GM04504 (cell line): ENCODE data around the gene P4HTM.

Experiments
- DNase-seq: peaks from one replicate; pipeline ENCODE4 v3.0.0-alpha.2; 2012; ENCODE audit warnings: low read depth

The P4HTM gene

DNA sequence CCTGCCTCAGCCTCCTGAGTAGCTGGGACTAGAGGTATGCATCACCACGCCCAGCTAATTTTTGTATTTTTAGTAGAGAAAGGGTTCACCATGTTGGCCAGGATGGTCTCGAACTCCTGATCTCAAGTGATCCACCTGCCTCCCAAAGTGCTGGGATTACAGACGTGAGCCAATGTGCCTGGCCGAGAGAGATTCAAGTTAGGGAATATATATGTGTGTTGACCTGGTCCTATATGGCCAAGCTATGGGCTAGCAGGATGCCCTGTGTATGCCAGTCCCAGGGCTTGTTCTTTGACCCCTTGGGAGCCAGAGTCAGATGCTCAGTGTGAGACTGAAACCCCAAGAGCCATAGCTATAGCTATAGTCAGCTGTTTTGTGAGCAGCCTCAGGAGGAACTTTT lies 33.7 kb downstream of the P4HTM start:
- no peak for DNase-seq

DNA sequence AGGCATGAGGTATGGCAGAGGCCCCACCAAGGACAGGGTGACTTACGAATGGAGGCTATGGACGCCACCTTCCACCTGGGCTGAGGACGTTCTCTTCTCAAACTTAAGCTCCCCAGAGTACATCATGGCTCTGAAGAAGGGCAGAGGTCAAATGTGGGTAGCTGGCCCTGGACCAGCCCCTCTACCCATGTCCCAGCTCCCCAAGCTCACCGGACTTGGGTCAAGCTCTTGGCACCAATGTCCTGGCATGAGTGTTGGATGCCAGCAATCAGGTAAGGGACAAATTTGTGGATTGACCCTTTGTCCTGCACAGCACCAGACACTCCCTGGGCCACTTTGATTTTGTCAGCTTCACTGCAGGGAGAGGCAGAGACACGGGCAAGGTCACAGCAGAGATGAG lies 34.4 kb downstream of the P4HTM start:
- no peak for DNase-seq

DNA sequence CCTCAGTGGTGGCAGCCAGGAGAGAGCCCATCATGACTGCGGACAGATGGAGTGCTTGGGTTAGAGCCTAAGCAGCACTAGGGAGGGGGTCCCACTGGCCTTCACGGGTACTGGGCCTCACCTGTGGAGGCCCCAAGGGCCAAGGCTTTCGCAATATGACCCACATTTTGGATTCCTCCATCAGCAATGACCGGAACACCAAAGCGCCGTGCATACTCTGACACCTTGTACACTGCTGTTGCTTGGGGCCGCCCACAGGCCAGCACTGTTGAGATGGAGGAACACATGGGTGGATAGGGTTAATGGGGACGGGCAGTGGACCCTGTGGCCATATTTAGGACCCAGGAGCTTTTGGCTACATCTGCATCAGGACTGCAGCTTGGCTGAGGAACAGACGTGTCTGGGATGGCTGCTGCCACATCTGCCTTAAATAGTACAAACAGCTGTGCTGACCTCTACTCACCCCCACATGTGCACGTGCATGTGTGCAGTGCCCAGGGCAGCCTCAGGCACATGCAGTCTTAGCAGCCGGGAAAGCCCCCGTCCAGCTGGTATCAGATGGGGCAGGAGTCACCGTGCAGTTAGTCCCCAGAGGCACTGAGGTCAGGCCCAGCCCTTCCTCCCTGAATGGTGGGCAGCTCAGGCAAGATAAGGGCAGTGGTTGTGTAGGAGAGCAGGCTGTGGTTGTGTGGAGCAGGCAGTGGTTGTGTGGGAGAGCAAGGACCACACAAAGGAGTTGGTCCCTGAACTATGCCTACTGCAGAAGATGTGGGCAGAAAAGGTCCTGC lies 35.2 kb downstream of the P4HTM start:
- no peak for DNase-seq

DNA sequence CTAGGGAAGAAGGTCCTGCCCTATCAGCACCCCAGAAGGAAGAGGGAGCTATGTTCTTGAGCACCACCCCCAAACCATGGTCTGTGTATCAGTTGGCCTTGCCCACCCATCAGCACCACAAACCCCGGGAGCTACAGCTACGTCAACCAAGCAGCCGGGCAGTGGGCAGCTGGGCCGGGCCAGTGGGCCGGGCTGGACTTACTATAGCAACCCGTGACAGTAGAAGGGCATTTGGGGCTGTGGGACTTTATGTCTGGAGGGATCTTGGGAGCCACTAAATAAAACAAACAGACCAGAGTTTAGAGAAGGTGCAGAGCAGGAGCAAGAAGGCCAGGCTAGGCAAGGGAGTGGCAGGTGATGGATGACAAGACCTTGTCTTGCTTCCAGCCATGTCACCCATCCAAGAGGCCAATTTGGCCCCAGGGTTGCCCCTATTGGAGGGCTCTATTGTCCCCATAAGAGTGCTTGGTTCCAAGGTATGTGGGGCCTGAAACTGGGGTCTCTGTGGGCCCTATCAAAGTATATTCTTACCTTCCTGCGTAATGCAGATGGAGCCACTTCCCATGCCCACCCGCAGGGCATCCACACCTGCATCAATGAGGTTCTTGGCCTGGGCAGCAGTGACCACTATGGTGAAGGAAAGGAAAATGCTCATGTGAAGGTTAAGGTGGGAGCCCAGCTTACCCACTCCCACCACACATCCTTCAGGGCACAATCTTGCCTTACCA lies 35.9 kb downstream of the P4HTM start:
- no peak for DNase-seq

DNA sequence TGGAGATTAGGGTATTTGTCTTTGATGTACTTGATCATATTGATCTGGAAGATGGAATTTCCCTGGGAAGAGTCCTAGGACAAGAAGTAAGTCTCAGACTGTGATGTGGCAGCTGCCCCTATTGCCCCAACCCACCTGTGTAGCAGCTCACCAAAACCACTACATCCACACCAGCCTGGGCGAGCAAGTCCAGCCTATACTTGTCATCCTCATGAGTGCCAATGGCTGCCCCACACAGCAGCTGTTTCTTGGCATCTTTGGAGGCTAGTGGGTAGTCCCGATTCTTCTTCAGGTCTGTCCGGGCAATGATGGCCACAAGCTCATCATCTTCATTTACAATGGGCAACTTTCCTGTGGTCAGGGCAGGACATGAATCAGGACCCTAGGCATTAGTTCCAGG lies 36.5 kb downstream of the P4HTM start:
- no peak for DNase-seq

DNA sequence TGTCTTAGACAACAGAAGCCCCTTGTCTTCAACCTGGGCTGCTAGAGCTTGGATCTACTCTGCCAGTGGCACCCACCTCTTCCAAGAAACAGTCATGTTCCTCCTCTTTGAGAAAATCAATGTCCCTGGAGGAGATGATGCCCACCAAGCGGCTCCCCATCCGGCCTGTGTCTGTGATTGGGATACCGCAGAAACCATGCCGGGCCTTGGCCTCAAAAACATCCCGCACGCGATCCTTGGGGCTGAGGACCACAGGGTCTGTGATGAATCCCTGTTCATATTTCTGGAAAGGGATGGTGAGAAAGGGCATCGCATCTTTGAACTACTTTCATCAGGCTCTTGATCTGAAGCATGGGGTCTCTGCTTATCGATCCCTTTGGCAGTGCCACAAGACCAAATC lies 37.6 kb downstream of the P4HTM start:
- DNase-seq: no peak

DNA sequence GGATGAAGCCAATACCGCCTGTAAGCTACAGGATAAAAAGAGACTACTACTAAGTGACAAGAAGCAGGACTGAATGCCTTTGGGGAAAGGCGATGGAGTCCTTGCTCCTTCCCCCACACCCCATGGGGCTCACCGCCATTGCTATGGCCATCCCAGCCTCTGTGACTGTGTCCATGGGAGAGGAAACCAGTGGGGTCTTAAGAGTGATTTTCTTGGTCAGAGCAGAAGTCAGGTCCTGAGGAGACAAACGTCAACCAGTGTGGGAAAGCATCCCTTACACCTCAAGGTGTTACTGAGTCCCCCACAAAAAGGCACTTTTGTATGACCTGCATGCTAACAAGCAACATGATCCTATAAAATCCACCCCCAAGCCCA lies 38.2 kb downstream of the P4HTM start:
- no peak for DNase-seq

DNA sequence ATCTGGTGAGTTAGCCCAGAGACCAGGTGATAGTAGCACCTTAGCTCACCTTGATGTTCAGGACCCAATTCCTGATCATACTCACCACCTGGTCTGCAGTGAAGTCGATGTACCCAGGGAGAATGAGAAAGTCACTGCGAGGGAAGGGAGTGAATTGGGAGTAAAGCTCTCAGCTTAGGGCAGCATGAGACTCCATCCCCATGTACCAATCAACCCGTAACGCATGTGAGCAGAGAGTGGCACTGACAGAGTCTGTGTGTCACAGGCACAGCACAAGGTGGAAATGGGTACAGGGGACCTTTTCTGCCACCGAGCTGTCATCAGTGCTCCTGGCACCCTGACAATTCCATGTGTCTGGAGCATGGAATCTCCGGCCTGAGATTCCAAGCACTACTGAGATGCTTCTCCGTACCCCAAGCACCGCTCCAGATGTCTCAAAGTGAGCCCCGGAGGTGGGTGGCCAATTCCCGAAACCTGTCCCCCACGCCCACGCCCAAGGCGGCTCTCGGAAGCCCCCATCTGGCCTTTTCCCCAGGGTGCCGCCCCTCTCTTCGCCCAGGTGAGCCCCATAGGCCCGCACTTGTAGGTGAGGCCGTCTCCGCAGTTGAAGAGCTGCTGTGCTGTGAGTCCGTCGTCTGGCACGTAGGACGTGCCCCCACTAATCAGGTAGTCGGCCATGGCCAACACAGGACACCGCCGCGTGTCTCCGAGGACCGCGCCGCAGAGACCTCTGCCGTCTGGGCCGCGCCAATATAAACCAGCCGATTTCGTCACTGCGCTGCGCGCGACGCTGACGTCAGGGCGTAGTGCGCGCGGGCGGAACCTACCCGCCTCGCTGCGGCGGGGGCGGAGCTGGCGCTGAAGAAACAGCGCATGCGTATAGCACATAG lies 38.9 kb downstream of the P4HTM start, which contains the start of gene IMPDH2:
IMPDH2 (minus strand) TSS at position 726 of the 890 bp plus-strand sequence; CDS start at position 678, 48 bp downstream.
- DNase-seq: peak; percentile 81

DNA sequence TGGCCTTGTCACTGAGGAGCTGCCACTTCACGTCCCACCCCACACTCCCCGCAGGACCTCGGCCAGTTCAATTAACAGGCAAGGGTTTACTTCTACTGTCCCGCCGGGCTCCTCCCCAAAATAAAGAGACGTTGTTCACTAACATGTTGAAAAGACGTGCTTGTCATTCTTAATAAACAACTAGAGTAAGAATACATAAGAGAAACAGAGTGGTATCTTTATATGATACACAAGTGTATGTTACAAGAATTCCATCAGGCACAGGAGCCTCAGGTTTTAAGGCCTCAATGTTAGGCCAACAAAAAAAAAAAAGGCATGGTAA lies 39.5 kb downstream of the P4HTM start:
- no peak for DNase-seq

DNA sequence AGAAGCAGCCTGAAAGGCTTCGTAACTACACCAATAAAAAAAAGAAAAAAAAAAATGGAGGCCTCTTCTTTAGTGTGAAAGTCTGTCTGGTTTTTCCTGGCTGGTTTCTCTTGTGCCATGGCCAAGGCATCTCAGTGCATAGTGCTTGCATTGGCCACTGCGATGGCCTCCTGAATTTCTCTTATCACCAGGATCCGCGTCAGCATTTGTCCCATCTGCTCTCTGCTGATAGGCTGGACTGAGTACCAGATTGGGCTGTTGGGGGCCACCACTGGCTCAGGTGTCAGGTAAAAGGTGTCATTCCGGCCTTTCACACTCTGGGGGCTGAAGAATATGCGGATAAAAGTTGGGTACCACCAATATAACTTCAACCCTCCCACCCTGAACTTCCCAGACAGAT lies 40.3 kb downstream of the P4HTM start:
- DNase-seq: no peak

DNA sequence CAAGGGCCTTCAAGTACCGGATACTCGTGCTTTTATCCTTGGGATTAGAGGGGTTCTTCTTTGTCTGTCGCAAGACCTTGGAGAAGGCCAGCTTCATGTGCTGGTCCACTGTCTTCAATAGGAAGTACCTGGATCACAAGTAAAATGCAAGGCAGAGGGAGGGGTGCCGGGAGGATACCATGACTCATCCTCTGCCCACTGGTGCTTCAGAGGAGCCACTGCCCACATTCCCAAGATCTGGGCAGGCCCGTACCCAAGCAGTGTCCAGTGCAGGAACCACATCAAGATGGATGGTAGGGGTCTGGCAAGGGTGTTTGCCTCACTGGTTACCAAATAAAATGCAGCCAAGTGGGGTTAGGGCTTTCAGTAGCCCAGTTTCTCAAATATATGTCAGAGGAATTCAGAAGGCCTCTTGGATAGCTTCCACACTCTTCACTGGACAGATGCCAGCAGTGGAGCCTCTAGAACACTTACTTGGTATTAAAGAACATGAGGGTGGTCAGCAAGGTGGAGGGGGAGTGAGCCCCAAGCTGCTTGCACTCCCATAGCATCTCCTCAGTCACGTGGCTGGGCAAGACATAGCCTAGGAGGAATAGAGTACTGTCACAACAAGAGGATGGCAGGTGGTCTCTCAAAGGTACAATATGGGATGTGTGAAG lies 42.7 kb downstream of the P4HTM start:
- DNase-seq: no peak

DNA sequence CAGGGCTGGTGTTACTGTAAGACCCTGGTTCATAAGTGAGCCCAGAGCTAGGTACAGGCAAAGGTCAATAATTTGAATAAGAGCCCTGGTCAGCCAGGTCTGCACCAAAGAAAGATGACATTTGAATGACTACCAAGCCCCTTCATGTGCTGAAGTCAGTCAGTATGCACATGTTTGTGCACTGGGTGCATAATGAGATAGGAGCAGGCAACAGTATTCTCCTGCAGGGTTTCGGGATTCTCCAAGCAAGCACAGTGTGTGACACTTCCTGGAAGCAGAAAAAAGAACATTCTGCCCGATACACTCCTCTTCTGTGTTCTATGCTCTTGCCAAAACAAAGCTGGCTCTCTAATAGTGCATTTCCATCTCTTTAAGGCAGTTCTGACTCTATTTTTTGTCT lies 44.6 kb downstream of the P4HTM start:
- DNase-seq: no peak

DNA sequence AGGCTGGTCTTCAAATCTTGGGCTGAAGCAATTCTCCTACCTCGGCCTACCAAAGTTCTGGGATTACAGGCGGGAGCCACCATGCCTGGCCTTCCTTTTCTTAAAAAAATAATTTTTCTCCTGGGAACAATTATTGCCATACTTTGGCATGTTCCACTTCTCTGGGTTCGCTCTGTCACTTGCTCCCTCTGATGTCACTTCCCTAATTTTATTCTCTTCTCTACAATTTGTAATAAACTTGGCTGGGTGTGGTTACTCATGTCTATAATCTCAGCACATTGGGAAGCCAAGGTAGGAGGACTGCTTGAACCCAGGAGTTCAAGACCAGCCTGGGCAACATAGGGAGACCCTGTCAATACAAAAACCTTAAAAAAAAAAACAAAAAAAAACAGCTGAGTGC lies 45.2 kb downstream of the P4HTM start:
- DNase-seq: no peak

DNA sequence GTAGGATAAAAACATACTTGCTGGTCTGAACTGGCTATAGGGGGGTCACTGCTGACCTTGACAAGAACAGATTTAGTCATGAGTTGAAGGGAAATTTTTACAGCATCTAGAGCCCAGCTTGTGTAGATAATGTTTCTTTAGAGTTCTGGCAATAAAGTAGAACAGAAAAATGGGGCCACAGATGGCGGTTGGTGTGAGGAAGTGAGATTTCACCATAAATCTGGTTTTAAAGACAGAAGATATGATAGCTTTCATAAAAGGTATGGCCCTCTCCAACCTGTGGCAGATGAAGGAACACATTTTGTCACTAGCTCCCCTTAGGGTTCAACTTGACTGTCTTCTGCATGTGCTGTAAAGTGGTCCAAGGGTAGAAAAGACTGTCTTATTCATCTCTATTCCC lies 63.5 kb downstream of the P4HTM start:
- DNase-seq: no peak

DNA sequence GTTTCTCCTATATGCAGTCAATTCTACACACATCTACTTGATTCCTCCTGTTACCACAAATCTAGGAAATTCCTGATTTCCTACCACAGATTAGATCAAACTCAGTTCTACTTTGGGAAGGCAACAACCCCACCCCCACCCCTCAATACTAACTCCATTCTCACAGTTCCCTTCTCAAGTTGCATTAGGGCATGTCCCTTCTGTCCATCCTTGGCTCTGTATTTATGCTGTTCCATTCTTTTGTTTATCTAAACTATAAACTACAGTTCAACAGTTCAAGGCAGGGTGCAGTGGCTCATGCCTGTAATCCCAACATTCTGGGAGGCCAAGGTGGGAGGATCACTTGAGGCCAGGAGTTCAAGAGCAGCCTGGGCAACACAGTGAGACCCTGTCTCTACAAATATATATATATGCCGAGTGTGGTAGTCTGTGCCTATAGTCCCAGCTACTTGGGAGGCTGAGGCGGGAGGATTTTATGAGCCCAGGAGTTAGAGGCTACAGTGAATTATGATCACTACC lies 64.4 kb downstream of the P4HTM start:
- no peak for DNase-seq
